SK-N-SH (cell line): ENCODE data around the gene PDE9A. TPM values are rescaled to one million over a fixed set of nuclear protein-coding genes. Genes with fewer than 3 reads are reported as not detected.

Source experiments
- CTCF ChIA-PET: fragments of 300-600, 350-600 bp; formaldehyde crosslinking; extraction: SDS; loops from one replicate; lab custom pipeline; 2021; lab: Yijun Ruan, JAX
- POLR2A ChIA-PET: fragments of 350-600 bp; sonication (Branson Sonifier 250); formaldehyde crosslinking; extraction: SDS; loops from one replicate; lab custom pipeline; 2020; ENCODE audit warnings: antibody characterized with exemption, inconsistent platforms; lab: Yijun Ruan, JAX
- DNase-seq: peaks from one replicate; pipeline ENCODE4 v3.0.0; 2012
- H2AFZ ChIP-seq: fragments of 200-600 bp; sonication (generic); 2 replicates; pipeline ENCODE4 v1.8.1; 2016; ENCODE audit warnings: antibody characterized with exemption, mild to moderate bottlenecking, low read depth
- H3F3A ChIP-seq: fragments of 200-600 bp; sonication (generic); replicated peaks from 2 replicates; pipeline ENCODE3; 2016; ENCODE audit warnings: antibody characterized with exemption, mild to moderate bottlenecking; ENCODE audit not compliant: insufficient read depth
- H3K27ac ChIP-seq, 2 experiments: fragments of 200-500 bp in 1 of 2; fragments of 200-600 bp in 1 of 2; sonication (Bioruptor generic) in 1 of 2; sonication (generic), shearing (Covaris generic) in 1 of 2; 2 replicates each; pipeline versions ENCODE4 v1.5.1 to v1.6.1; 2014 to 2016; ENCODE audit warnings: low read depth in 2 of 2, inconsistent platforms in 1 of 2, low read length in 1 of 2, mild to moderate bottlenecking in 1 of 2, mixed read lengths in 1 of 2
- H3K27me3 ChIP-seq: fragments of 200-600 bp; sonication (generic), shearing (Covaris generic); 2 replicates; pipeline ENCODE4 v1.6.1; 2016; ENCODE audit warnings: mixed run types; ENCODE audit not compliant: insufficient read depth
- H3K36me3 ChIP-seq, 2 experiments: fragments of 200-500 bp in 1 of 2; fragments of 200-600 bp in 1 of 2; sonication (Bioruptor generic) in 1 of 2; sonication (generic) in 1 of 2; replicated peaks in 1 of 2; 2 replicates each; pipeline versions ENCODE3 to v1.5.1; 2014 to 2016; ENCODE audit warnings: low read length in 1 of 2, mild to moderate bottlenecking in 1 of 2; ENCODE audit not compliant: insufficient read depth in 2 of 2, control insufficient read depth in 1 of 2
- H3K4me1 ChIP-seq, 2 experiments: fragments of 200-500 bp in 1 of 2; fragments of 200-600 bp in 1 of 2; sonication (Bioruptor generic) in 1 of 2; sonication (generic), shearing (Covaris generic) in 1 of 2; 2 replicates each; pipeline versions ENCODE4 v1.5.1 to v1.6.1; 2014 to 2016; ENCODE audit warnings: low read depth in 1 of 2, low read length in 1 of 2, mixed run types in 1 of 2; ENCODE audit not compliant: insufficient read depth in 2 of 2, control insufficient read depth in 1 of 2
- H3K4me2 ChIP-seq: fragments of 200-600 bp; sonication (generic), shearing (Covaris generic); 2 replicates; pipeline ENCODE4 v1.6.1; 2017; ENCODE audit warnings: mixed run types
- H3K4me3 ChIP-seq, 2 experiments: fragments of 200-500 bp in 1 of 2; fragments of 200-600 bp in 1 of 2; sonication (Bioruptor generic) in 1 of 2; sonication (generic), shearing (Covaris generic) in 1 of 2; 2 replicates each; pipeline versions ENCODE4 v1.5.1 to v1.8.1; 2014 to 2016; ENCODE audit warnings: low read depth in 2 of 2, inconsistent platforms in 1 of 2, low read length in 1 of 2, mild to moderate bottlenecking in 1 of 2, mixed read lengths in 1 of 2, moderate library complexity in 1 of 2
- H3K79me2 ChIP-seq: fragments of 200-600 bp; sonication (generic); 2 replicates; pipeline ENCODE4 v1.8.1; 2017; ENCODE audit warnings: mild to moderate bottlenecking; ENCODE audit not compliant: insufficient read depth
- H3K9ac ChIP-seq: fragments of 200-600 bp; sonication (generic); 2 replicates; pipeline ENCODE4 v1.6.1; 2017; ENCODE audit warnings: mixed run types
- H3K9me2 ChIP-seq: fragments of 200-600 bp; sonication (generic); 2 replicates; pipeline ENCODE4 v1.6.1; 2017; ENCODE audit warnings: mixed run types
- H3K9me3 ChIP-seq: fragments of 200-600 bp; sonication (generic); 2 replicates; pipeline ENCODE4 v1.6.1; 2017; ENCODE audit warnings: mixed run types, mild to moderate bottlenecking, moderate library complexity
- H4K20me1 ChIP-seq: fragments of 200-600 bp; sonication (generic); 2 replicates; pipeline ENCODE4 v1.6.1; 2017; ENCODE audit warnings: mild to moderate bottlenecking, mixed run types; ENCODE audit not compliant: insufficient read depth
- CHD2 ChIP-seq: fragments of 150-350 bp; IDR thresholded peaks from 2 replicates; pipeline ENCODE4 v1.6.1; 2018; ENCODE audit warnings: low read length; ENCODE audit not compliant: partially characterized antibody
- EZH2phosphoT487 ChIP-seq: fragments of 200-600 bp; sonication (generic); IDR thresholded peaks from 2 replicates; pipeline ENCODE4 v1.6.1; 2017; ENCODE audit warnings: low read depth, mixed run types, mild to moderate bottlenecking, antibody characterized with exemption, moderate library complexity, borderline replicate concordance
- FOSL2 ChIP-seq: IDR thresholded peaks from 2 replicates; pipeline ENCODE4 v1.4.0; 2012; ENCODE audit warnings: low read depth, mild to moderate bottlenecking, moderate library complexity, borderline replicate concordance
- GABPA ChIP-seq: IDR thresholded peaks from 2 replicates; pipeline ENCODE4 v1.4.0; 2012; ENCODE audit warnings: low read depth, mild to moderate bottlenecking
- IRF3 ChIP-seq: fragments of 150-350 bp; IDR thresholded peaks from 2 replicates; pipeline ENCODE4 v1.6.1; 2016; ENCODE audit warnings: mild to moderate bottlenecking, low read depth, low read length
- JUND ChIP-seq: IDR thresholded peaks from 2 replicates; pipeline ENCODE4 v1.4.0; 2012
- MAX ChIP-seq: IDR thresholded peaks from 2 replicates; pipeline ENCODE4 v1.4.0; 2012; ENCODE audit warnings: low read depth
- MXI1 ChIP-seq: IDR thresholded peaks from 2 replicates; pipeline ENCODE4 v1.6.1; 2012; ENCODE audit warnings: mild to moderate bottlenecking, low read depth, low read length, improper control_type of control experiment
- NFIC ChIP-seq: IDR thresholded peaks from 2 replicates; pipeline ENCODE4 v1.4.0; 2012; ENCODE audit warnings: borderline replicate concordance
- RAD21 ChIP-seq: IDR thresholded peaks from 2 replicates; pipeline ENCODE4 v1.6.1; 2012; ENCODE audit warnings: mild to moderate bottlenecking, low read length
- RFX5 ChIP-seq: IDR thresholded peaks from 2 replicates; pipeline ENCODE4 v1.6.1; 2012; ENCODE audit warnings: mild to moderate bottlenecking, improper control_type of control experiment, low read length
- RXRA ChIP-seq: IDR thresholded peaks from 2 replicates; pipeline ENCODE4 v1.4.0; 2012; ENCODE audit warnings: low read depth, mild to moderate bottlenecking, borderline replicate concordance
- SMC3 ChIP-seq: IDR thresholded peaks from 2 replicates; pipeline ENCODE4 v1.6.1; 2012; ENCODE audit warnings: low read depth, low read length, improper control_type of control experiment
- TAF1 ChIP-seq: IDR thresholded peaks from 2 replicates; pipeline ENCODE4 v1.6.1; 2012; ENCODE audit warnings: low read depth, mild to moderate bottlenecking, low read length, moderate library complexity, borderline replicate concordance
- USF1 ChIP-seq: IDR thresholded peaks from 2 replicates; pipeline ENCODE4 v1.4.0; 2012; ENCODE audit warnings: low read depth, borderline replicate concordance
- YY1 ChIP-seq: IDR thresholded peaks from 2 replicates; pipeline ENCODE4 v1.4.0; 2012; ENCODE audit warnings: low read depth, mild to moderate bottlenecking
- WGBS: methylation state at CpG from one replicate; pipeline ENCODE4 v1.1.6; 2017; ENCODE audit warnings: low lambda C conversion rate; 5-methylcytosine and 5-hydroxymethylcytosine counted together
- polyA plus RNA-seq, 3 experiments: library from polyadenylated mRNA; depleted of rRNA; stranded (reverse); fragments of >200 nt; gene quantifications; 2 replicates each; pipeline ENCODE4 v1.2.3, GENCODE V29; 2012
- TF ChIP-seq, protein P1 (sequence below): fragments of 200-600 bp; sonication (generic); IDR thresholded peaks from 2 replicates; pipeline ENCODE4 v1.6.1; 2017; ENCODE audit warnings: antibody characterized with exemption, mild to moderate bottlenecking, moderate library complexity
- TF ChIP-seq, protein P2 (sequence below): IDR thresholded peaks from 2 replicates; pipeline ENCODE4 v1.6.1; 2012; ENCODE audit warnings: mild to moderate bottlenecking, low read depth, low read length, moderate library complexity

The PDE9A gene
- polyA plus RNA-seq, 1 of the 3 experiments (the other 2 are of a cell fraction) = 0.28 TPM

GRCh38 chr21:42770717-42771502 lies 117.5 kb downstream of the PDE9A start:
- WGBS = 81% methylated on average over 24 of the region's 27 CpGs
- H3K36me3 ChIP-seq = no peaks in the 10 kb centered on the region
- ChIA-PET POLR2A (interaction anchor here (0.7 kb wide), 1 partner anchor 12 kb away, joined by 3 read pairs; no protein-coding TSS in a partner anchor), CTCF (no interaction called here)
- no peak overlapping the region for H3K27ac ChIP-seq
- H3K4me3 ChIP-seq = no peak overlapping the region
- H3K4me2 ChIP-seq = no peak overlapping the region
- H3K9me3 ChIP-seq = no peaks in the 10 kb centered on the region
- DNase-seq = no peak
- TF ChIP-seq RFX5 (no peak), USF1 (no peak), CHD2 (no peak), SMC3 (no peak), YY1 (no peak), MAX (no peak), JUND (no peak)
- TF ChIP-seq, protein P1, sequence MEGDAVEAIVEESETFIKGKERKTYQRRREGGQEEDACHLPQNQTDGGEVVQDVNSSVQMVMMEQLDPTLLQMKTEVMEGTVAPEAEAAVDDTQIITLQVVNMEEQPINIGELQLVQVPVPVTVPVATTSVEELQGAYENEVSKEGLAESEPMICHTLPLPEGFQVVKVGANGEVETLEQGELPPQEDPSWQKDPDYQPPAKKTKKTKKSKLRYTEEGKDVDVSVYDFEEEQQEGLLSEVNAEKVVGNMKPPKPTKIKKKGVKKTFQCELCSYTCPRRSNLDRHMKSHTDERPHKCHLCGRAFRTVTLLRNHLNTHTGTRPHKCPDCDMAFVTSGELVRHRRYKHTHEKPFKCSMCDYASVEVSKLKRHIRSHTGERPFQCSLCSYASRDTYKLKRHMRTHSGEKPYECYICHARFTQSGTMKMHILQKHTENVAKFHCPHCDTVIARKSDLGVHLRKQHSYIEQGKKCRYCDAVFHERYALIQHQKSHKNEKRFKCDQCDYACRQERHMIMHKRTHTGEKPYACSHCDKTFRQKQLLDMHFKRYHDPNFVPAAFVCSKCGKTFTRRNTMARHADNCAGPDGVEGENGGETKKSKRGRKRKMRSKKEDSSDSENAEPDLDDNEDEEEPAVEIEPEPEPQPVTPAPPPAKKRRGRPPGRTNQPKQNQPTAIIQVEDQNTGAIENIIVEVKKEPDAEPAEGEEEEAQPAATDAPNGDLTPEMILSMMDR = no peak
- TF ChIP-seq, protein P2, sequence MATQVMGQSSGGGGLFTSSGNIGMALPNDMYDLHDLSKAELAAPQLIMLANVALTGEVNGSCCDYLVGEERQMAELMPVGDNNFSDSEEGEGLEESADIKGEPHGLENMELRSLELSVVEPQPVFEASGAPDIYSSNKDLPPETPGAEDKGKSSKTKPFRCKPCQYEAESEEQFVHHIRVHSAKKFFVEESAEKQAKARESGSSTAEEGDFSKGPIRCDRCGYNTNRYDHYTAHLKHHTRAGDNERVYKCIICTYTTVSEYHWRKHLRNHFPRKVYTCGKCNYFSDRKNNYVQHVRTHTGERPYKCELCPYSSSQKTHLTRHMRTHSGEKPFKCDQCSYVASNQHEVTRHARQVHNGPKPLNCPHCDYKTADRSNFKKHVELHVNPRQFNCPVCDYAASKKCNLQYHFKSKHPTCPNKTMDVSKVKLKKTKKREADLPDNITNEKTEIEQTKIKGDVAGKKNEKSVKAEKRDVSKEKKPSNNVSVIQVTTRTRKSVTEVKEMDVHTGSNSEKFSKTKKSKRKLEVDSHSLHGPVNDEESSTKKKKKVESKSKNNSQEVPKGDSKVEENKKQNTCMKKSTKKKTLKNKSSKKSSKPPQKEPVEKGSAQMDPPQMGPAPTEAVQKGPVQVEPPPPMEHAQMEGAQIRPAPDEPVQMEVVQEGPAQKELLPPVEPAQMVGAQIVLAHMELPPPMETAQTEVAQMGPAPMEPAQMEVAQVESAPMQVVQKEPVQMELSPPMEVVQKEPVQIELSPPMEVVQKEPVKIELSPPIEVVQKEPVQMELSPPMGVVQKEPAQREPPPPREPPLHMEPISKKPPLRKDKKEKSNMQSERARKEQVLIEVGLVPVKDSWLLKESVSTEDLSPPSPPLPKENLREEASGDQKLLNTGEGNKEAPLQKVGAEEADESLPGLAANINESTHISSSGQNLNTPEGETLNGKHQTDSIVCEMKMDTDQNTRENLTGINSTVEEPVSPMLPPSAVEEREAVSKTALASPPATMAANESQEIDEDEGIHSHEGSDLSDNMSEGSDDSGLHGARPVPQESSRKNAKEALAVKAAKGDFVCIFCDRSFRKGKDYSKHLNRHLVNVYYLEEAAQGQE = no peak
- no peak overlapping the region for H3K9ac ChIP-seq
- H3F3A ChIP-seq = no peaks in the 10 kb centered on the region
- no peaks in the 10 kb centered on the region for H4K20me1 ChIP-seq
- no peaks in the 10 kb centered on the region for H3K4me1 ChIP-seq
- no peaks in the 10 kb centered on the region for H3K79me2 ChIP-seq
- no peaks in the 10 kb centered on the region for H3K27me3 ChIP-seq
- no peaks in the 10 kb centered on the region for H3K9me2 ChIP-seq
- H2AFZ ChIP-seq = no peak overlapping the region

DNA sequence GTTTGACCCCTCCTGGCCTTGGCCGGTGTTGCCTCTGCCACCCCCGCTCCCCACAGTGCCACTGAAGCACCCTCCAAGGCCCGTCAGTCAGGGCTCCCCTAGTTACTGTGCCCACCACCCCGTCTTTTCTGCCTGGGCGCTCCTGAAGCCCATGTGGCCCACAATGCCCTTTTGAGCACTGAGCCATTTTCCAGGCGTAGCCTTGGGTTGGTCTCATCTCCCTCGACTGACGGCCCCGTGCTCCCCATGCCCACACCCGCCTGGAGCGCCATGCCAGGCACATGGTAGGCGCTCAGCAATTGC lies 118.0 kb downstream of the PDE9A start:
- no peaks in the 10 kb centered on the region for H3K9me3 ChIP-seq
- no peak overlapping the region for H3K4me2 ChIP-seq
- ChIA-PET CTCF (no interaction called here), POLR2A (no interaction called here)
- WGBS = 73% methylated on average over 12 of the region's 12 CpGs
- H4K20me1 ChIP-seq = no peaks in the 10 kb centered on the region
- H3F3A ChIP-seq = no peaks in the 10 kb centered on the region
- H3K27me3 ChIP-seq = no peaks in the 10 kb centered on the region
- H3K9ac ChIP-seq = no peak overlapping the region
- DNase-seq = no peak
- H3K4me1 ChIP-seq = no peaks in the 10 kb centered on the region
- H3K4me3 ChIP-seq = no peak overlapping the region
- no peak overlapping the region for H2AFZ ChIP-seq
- H3K9me2 ChIP-seq = no peaks in the 10 kb centered on the region
- H3K79me2 ChIP-seq = no peaks in the 10 kb centered on the region
- no peak overlapping the region for H3K27ac ChIP-seq
- H3K36me3 ChIP-seq = no peaks in the 10 kb centered on the region
- no peak for TF ChIP-seq MXI1
- no peak for TF ChIP-seq TAF1
- TF ChIP-seq GABPA = no peak
- TF ChIP-seq FOSL2 = no peak
- no peak for TF ChIP-seq IRF3
- no peak for TF ChIP-seq NFIC
- no peak for TF ChIP-seq RXRA
- TF ChIP-seq RAD21 = no peak
- TF ChIP-seq EZH2phosphoT487 = no peak
